ENCODE results near the gene ALOX12B. TPM values are rescaled to one million over a fixed set of nuclear protein-coding genes. Genes with fewer than 3 reads are reported as not detected.

The ALOX12B gene
- total RNA-seq, 2 donors from 2014 or later, result 0.95 to 1.2 TPM

DNA sequence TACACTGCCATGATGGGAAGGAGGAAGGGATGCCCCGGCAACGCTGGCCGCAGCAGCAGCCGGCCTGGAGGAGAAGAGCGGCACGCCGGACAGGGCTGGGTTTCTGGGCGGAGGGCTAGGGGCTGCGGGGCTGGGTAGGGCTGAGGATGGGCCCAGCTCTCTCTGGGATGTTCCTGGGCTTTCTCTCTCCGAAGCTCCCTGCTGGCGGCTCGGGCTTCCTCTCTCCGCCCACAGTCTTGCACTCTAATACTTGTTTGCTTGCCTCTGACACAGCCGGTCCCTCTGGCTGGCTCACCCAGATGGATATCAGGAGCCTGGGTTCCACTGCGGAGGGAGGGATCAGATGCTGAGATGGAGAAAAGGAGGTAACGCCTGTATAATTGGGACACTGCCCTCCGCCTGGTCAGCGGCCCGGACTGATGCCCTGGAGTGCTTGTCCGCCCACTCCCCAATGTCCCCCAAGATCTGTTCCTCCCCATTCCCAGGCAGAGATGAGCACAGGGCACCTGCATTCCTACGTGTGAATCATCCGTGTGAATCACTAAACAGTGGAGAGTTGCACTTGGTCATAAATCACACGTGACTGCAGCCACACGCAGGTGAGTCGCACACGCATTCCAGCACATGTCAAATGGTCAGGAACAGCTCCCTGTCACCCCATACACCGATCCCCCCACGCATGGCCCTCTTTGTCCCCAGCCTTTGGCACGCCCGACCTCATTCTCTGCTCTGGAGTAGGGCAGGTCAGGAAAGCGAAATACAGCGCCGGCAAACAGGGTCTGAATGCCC is 30.7 kb upstream of the ALOX12B start, which contains the start of gene ALOXE3:
Gene ALOXE3 (minus strand): TSS at position 535 of the 789 bp plus-strand sequence. CDS start 524 bp downstream, at position 11.
- Mint-ChIP-seq H3K36me3 (ENCODE audit: low read depth) (no peaks in the 10 kb centered on the region), H3K27me3 (ENCODE audit: insufficient read depth) (peaks cover 72% of the 10 kb centered on the region), H3K4me1 (peaks cover 11% of the 10 kb centered on the region), H3K4me3 (peak within 1 kb of the TSS; percentile 83), H3K27ac (peak within 1 kb of the TSS; percentile 91), H3K9me3 (no peaks in the 10 kb centered on the region)
- H3K4me3 ChIP-seq (ENCODE audit: low read length), result peak within 1 kb of the TSS; percentile 91
- H3K9ac ChIP-seq (ENCODE audit: extremely low read depth, low read length, poor library complexity, severe bottlenecking), result no peak within 1 kb of the TSS
- H3K4me1 ChIP-seq (ENCODE audit: control insufficient read depth, insufficient read depth, low read length), result no peaks in the 10 kb centered on the region
- DNase-seq, result peak; percentile 88
- H3K27me3 ChIP-seq (ENCODE audit: control insufficient read depth, insufficient read depth, low read length, poor library complexity, severe bottlenecking), result peaks cover 64% of the 10 kb centered on the region
- WGBS, 2 experiments (ENCODE audit: insufficient coverage in 1 of 2, insufficient read length in 1 of 2), result 0 to 1% methylated on average over 16 to 33 of the region's 33 CpGs
- H3K27ac ChIP-seq (ENCODE audit: low read depth, low read length), result no peak within 1 kb of the TSS
- H3K36me3 ChIP-seq (ENCODE audit: control insufficient read depth, insufficient read depth, low read length), result no peaks in the 10 kb centered on the region
- TF ChIP-seq CTCF (conservative IDR thresholded peaks at IDR 0.05), result no peak
- H3K9me3 ChIP-seq (ENCODE audit: control insufficient read depth, low read length), result no peaks in the 10 kb centered on the region

DNA sequence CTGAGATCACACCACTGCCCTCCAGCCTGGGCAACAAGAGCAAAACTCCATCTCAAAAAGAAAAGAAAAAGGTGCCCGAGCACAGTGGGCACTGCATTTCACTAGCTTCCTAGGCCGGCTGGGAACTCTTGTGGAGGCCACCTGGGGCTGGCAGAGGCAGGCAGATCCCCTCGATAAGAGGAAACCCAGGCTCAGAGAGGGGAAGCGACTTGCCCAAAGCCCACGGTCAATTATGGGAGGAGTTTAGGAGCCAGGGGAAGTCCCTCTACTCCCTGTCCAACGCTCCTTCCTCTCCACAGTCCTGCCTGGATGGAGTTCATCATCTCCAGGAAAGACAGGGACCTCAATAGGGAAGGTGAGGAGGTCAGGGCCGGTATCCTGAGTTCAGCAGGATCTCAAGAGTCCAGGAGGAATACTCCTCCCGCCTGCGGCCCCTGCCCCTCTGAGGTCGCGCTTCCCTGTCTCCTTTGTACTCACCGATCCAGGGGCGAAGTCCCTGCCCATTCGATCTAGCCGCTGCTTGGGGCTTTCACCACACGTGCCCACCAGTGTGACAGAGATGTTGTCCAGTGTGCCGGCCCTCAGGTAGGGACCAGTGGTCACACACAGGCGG is 30.0 kb upstream of the ALOX12B start:
- Mint-ChIP-seq H3K9me3 (no peaks in the 10 kb centered on the region), H3K4me1 (peaks cover 11% of the 10 kb centered on the region), H3K36me3 (ENCODE audit: low read depth) (no peaks in the 10 kb centered on the region), H3K27ac (no peak overlapping the region), H3K4me3 (peak overlapping the region; percentile 83), H3K27me3 (ENCODE audit: insufficient read depth) (peaks cover 72% of the 10 kb centered on the region)
- Histone ChIP-seq H3K36me3 (ENCODE audit: control insufficient read depth, insufficient read depth, low read length) (no peaks in the 10 kb centered on the region), H3K27ac (ENCODE audit: low read depth, low read length) (no peak overlapping the region), H3K4me1 (ENCODE audit: control insufficient read depth, insufficient read depth, low read length) (no peaks in the 10 kb centered on the region), H3K9me3 (ENCODE audit: control insufficient read depth, low read length) (no peaks in the 10 kb centered on the region), H3K9ac (ENCODE audit: extremely low read depth, low read length, poor library complexity, severe bottlenecking) (no peak overlapping the region), H3K4me3 (ENCODE audit: low read length) (peak overlapping the region; percentile 91), H3K27me3 (ENCODE audit: control insufficient read depth, insufficient read depth, low read length, poor library complexity, severe bottlenecking) (peaks cover 64% of the 10 kb centered on the region)
- DNase-seq, result no peak
- TF ChIP-seq CTCF (conservative IDR thresholded peaks at IDR 0.05), result no peak
- 14 to 15% methylated on average over 8 to 18 of the region's 18 CpGs for WGBS, 2 experiments (ENCODE audit: insufficient coverage in 1 of 2, insufficient read length in 1 of 2)

DNA sequence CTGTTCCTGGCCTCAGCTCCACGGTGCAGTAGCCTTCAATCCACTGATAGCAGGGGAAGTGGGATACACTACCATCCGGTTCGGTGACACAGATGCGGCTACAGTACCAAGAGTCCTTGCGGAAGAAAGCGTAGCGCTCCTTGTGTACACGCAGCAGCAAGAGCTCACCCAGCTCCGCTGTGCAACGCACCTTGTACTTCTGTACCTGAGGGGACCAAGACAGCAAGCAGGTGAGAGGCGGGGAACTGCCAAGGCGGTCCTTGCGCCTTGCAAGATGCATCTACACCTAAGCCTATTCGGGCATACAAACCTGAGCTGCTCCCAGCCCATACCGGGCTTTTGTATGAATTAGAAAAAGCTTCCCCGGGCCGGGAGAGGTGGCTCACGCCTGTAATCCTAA is 29.3 kb upstream of the ALOX12B start:
- Histone ChIP-seq H3K9ac (ENCODE audit: extremely low read depth, low read length, poor library complexity, severe bottlenecking) (no peak overlapping the region), H3K36me3 (ENCODE audit: control insufficient read depth, insufficient read depth, low read length) (no peaks in the 10 kb centered on the region), H3K9me3 (ENCODE audit: control insufficient read depth, low read length) (no peaks in the 10 kb centered on the region), H3K27me3 (ENCODE audit: control insufficient read depth, insufficient read depth, low read length, poor library complexity, severe bottlenecking) (peaks cover 64% of the 10 kb centered on the region), H3K4me1 (ENCODE audit: control insufficient read depth, insufficient read depth, low read length) (no peaks in the 10 kb centered on the region), H3K4me3 (ENCODE audit: low read length) (no peak overlapping the region), H3K27ac (ENCODE audit: low read depth, low read length) (no peak overlapping the region)
- no peak for DNase-seq
- Mint-ChIP-seq H3K9me3 (no peaks in the 10 kb centered on the region), H3K27me3 (ENCODE audit: insufficient read depth) (peaks cover 72% of the 10 kb centered on the region), H3K27ac (no peak overlapping the region), H3K4me3 (no peak overlapping the region), H3K36me3 (ENCODE audit: low read depth) (no peaks in the 10 kb centered on the region), H3K4me1 (peaks cover 11% of the 10 kb centered on the region)
- 79 to 82% methylated on average over 12 to 18 of the region's 18 CpGs for WGBS, 2 experiments (ENCODE audit: insufficient coverage in 1 of 2, insufficient read length in 1 of 2)
- no peak for TF ChIP-seq CTCF (conservative IDR thresholded peaks at IDR 0.05)
